ENCODE data around the gene OR13G1.
A peak's percentile ranks its signal among the peaks of the same experiment; 100 is the strongest.
"Not testable (repeated sequence)": the region's sequence is repeated elsewhere in the genome, so short reads cannot be mapped to it uniquely, and the experiment has no call there.

OR13G1 gene

GRCh38 chr1:247679639-247680038 is at the start of gene OR13G1:
TSS of gene OR13G1 (minus strand) at chr1:247679739. CDS start at chr1:247673041, 6,698 bp downstream.
- no peak for DNase-seq (ENCODE audit: low read depth in 2 of 2)

GRCh38 chr1:247721222-247721621 is 41.7 kb upstream of the OR13G1 start:
- DNase-seq (ENCODE audit: low read depth in 2 of 2), result no peak

- no peak for DNase-seq (ENCODE audit: low read depth in 2 of 2)
Measured at GRCh38 chr1:247716546-247716945, 37.0 kb upstream of the OR13G1 start, which contains the start of gene OR6F1. TSS of gene OR6F1 (minus strand) at chr1:247716646. CDS start at chr1:247712755, 3,891 bp downstream.

- DNase-seq (ENCODE audit: low read depth in 2 of 2), result no peak
Measured at GRCh38 chr1:247713753-247714152, 34.2 kb upstream of the OR13G1 start.

- not testable (repeated sequence) for DNase-seq (ENCODE audit: low read depth in 2 of 2)
Measured at GRCh38 chr1:247710681-247711080, 31.1 kb upstream of the OR13G1 start.

- DNase-seq (ENCODE audit: low read depth in 2 of 2), result no peak
Measured at GRCh38 chr1:247701338-247701737, 21.8 kb upstream of the OR13G1 start.

- no peak for DNase-seq (ENCODE audit: low read depth in 2 of 2)
Measured at GRCh38 chr1:247681288-247681897, 1.9 kb upstream of the OR13G1 start.

GRCh38 chr1:247680171-247680570 is 632 bp upstream of the OR13G1 start:
- DNase-seq (ENCODE audit: low read depth in 2 of 2), result no peak

GRCh38 chr1:247669225-247669624 is 10.3 kb downstream of the OR13G1 start:
- DNase-seq (ENCODE audit: low read depth in 2 of 2), result no peak

- no peak for DNase-seq (ENCODE audit: low read depth in 2 of 2)
Measured at GRCh38 chr1:247656221-247656875, 23.2 kb downstream of the OR13G1 start.

GRCh38 chr1:247653040-247653439 is 26.5 kb downstream of the OR13G1 start:
- DNase-seq (ENCODE audit: low read depth in 2 of 2), result no peak

- no peak for DNase-seq (ENCODE audit: low read depth in 2 of 2)
Measured at GRCh38 chr1:247647864-247648263, 31.7 kb downstream of the OR13G1 start.

GRCh38 chr1:247646867-247647266 is 32.7 kb downstream of the OR13G1 start:
- DNase-seq (ENCODE audit: low read depth in 2 of 2), result no peak

GRCh38 chr1:247642742-247643141 is 36.8 kb downstream of the OR13G1 start:
- DNase-seq (ENCODE audit: low read depth in 2 of 2), result no peak

- DNase-seq (ENCODE audit: low read depth in 2 of 2), result peak; percentile 1
Measured at GRCh38 chr1:247639381-247639981, 40.1 kb downstream of the OR13G1 start.

- DNase-seq (ENCODE audit: low read depth in 2 of 2), result no peak
Measured at GRCh38 chr1:247638781-247639180, 40.8 kb downstream of the OR13G1 start.

GRCh38 chr1:247638011-247638410 is 41.5 kb downstream of the OR13G1 start:
- DNase-seq (ENCODE audit: low read depth in 2 of 2), result no peak

GRCh38 chr1:247627951-247628350 is 51.6 kb downstream of the OR13G1 start:
- DNase-seq (ENCODE audit: low read depth in 2 of 2), result no peak
